IMR-90 (cell line): ENCODE measurements around the gene CYSRT1. TPM values are rescaled to one million over a fixed set of nuclear protein-coding genes. Genes with fewer than 3 reads are reported as not detected.

Experiments
- ATAC-seq: fragments of 200-7000 bp; cut with Tn5 transposase; 2 replicates; pipeline ENCODE4 v1.9.1; 2020; ENCODE audit warnings: low read depth, mild to moderate bottlenecking, moderate library complexity
- BruUV-seq: library from RNA; stranded (reverse); fragments of 400-500 nt; replicated peaks from 2 replicates; lab custom pipeline; 2021; lab: Mats Ljungman, UMichigan
- CTCF ChIA-PET: fragments of 300-600 bp; formaldehyde crosslinking; extraction: SDS; loops from one replicate; lab custom pipeline; 2021; ENCODE audit warnings: antibody characterized with exemption; lab: Yijun Ruan, JAX
- POLR2A ChIA-PET: fragments of 300-600 bp; sonication (Branson Sonifier 250); formaldehyde crosslinking; loops from one replicate; lab custom pipeline; 2022; ENCODE audit warnings: antibody characterized with exemption; ENCODE audit not compliant: unreplicated experiment; lab: Charles Lee
- DNase-seq: peaks from one replicate; pipeline ENCODE4 v3.0.0; 2013
- H2AFZ ChIP-seq: replicated peaks from 2 replicates; pipeline ENCODE3; 2013; ENCODE audit warnings: low read length, mild to moderate bottlenecking; ENCODE audit not compliant: poor library complexity
- H2AK5ac ChIP-seq: 2 replicates; pipeline ENCODE4 v1.6.1; 2013; ENCODE audit warnings: low read depth, low read length, inconsistent platforms
- H2AK9ac ChIP-seq: replicated peaks from 2 replicates; pipeline ENCODE3; 2013; ENCODE audit warnings: mild to moderate bottlenecking, low read depth, low read length, moderate library complexity; ENCODE audit not compliant: poor library complexity
- H2BK120ac ChIP-seq: 2 replicates; pipeline ENCODE4 v1.6.1; 2013; ENCODE audit warnings: low read depth, low read length, inconsistent platforms
- H2BK15ac ChIP-seq: 3 replicates; pipeline ENCODE4 v1.6.1; 2013; ENCODE audit warnings: low read depth, low read length, inconsistent platforms
- H2BK20ac ChIP-seq: 2 replicates; pipeline ENCODE4 v1.6.1; 2013; ENCODE audit warnings: low read depth, mild to moderate bottlenecking, inconsistent platforms, low read length, moderate library complexity
- H2BK5ac ChIP-seq: 2 replicates; pipeline ENCODE4 v1.6.1; 2013; ENCODE audit warnings: mild to moderate bottlenecking, low read depth, low read length, inconsistent platforms; ENCODE audit not compliant: poor library complexity, severe bottlenecking
- H3K14ac ChIP-seq: replicated peaks from 2 replicates; pipeline ENCODE4 v1.6.1; 2013; ENCODE audit warnings: low read depth, low read length, inconsistent platforms
- H3K18ac ChIP-seq: 2 replicates; pipeline ENCODE4 v1.6.1; 2013; ENCODE audit warnings: low read depth, low read length, control low read depth
- H3K23ac ChIP-seq: 2 replicates; pipeline ENCODE4 v1.6.1; 2013; ENCODE audit warnings: low read depth, low read length, inconsistent platforms
- H3K27ac ChIP-seq: 2 replicates; pipeline ENCODE4 v1.5.1; 2013; ENCODE audit warnings: mild to moderate bottlenecking, control low read depth, low read length; ENCODE audit not compliant: insufficient read depth
- H3K27me3 ChIP-seq: 2 replicates; pipeline ENCODE4 v1.6.1; 2013; ENCODE audit warnings: low read length; ENCODE audit not compliant: control insufficient read depth, insufficient read depth
- H3K36me3 ChIP-seq: 2 replicates; pipeline ENCODE4 v1.6.1; 2013; ENCODE audit warnings: low read length, mixed read lengths; ENCODE audit not compliant: control insufficient read depth, insufficient read depth
- H3K4ac ChIP-seq: 2 replicates; pipeline ENCODE4 v1.6.1; 2013; ENCODE audit warnings: low read depth, low read length, inconsistent platforms
- H3K4me1 ChIP-seq: 2 replicates; pipeline ENCODE4 v1.6.1; 2013; ENCODE audit warnings: low read length, mixed read lengths; ENCODE audit not compliant: control insufficient read depth, insufficient read depth
- H3K4me2 ChIP-seq: 2 replicates; pipeline ENCODE4 v1.6.1; 2013; ENCODE audit warnings: low read depth, mild to moderate bottlenecking, control low read depth, low read length, moderate library complexity
- H3K4me3 ChIP-seq: 2 replicates; pipeline ENCODE4 v1.5.1; 2013; ENCODE audit warnings: low read depth, mild to moderate bottlenecking, control low read depth, low read length, moderate library complexity; ENCODE audit not compliant: insufficient read depth
- H3K56ac ChIP-seq: 2 replicates; pipeline ENCODE4 v1.6.1; 2013; ENCODE audit warnings: low read length, inconsistent platforms; ENCODE audit not compliant: insufficient read depth; ENCODE audit errors: extremely low read depth
- H3K79me1 ChIP-seq, 2 experiments: 2 replicates each; pipeline ENCODE4 v1.6.1; 2013; ENCODE audit warnings: low read length in 2 of 2, inconsistent platforms in 1 of 2, low read depth in 1 of 2
- H3K9ac ChIP-seq: 2 replicates; pipeline ENCODE4 v1.6.1; 2013; ENCODE audit warnings: low read depth, low read length, control low read depth
- H3K9me1 ChIP-seq: 2 replicates; pipeline ENCODE4 v1.6.1; 2013; ENCODE audit warnings: low read length, inconsistent platforms; ENCODE audit not compliant: insufficient read depth
- H3K9me3 ChIP-seq: 2 replicates; pipeline ENCODE4 v1.6.1; 2013; ENCODE audit warnings: low read length; ENCODE audit not compliant: control insufficient read depth, insufficient read depth
- H4K20me1 ChIP-seq: 2 replicates; pipeline ENCODE4 v1.6.1; 2013; ENCODE audit warnings: low read length, inconsistent platforms; ENCODE audit not compliant: insufficient read depth
- H4K5ac ChIP-seq: 2 replicates; pipeline ENCODE4 v1.6.1; 2013; ENCODE audit warnings: mild to moderate bottlenecking, low read depth, low read length, control low read depth
- H4K8ac ChIP-seq, 2 experiments: 2 replicates each; pipeline ENCODE4 v1.6.1; 2013; ENCODE audit warnings: low read depth in 2 of 2, low read length in 2 of 2, control low read depth in 1 of 2, inconsistent platforms in 1 of 2
- H4K91ac ChIP-seq: 2 replicates; pipeline ENCODE4 v1.6.1; 2013; ENCODE audit warnings: low read depth, low read length, inconsistent platforms; ENCODE audit not compliant: insufficient read depth
- CEBPB ChIP-seq: IDR thresholded peaks from 2 replicates; pipeline ENCODE4 v1.6.1; 2012; ENCODE audit warnings: low read depth, low read length, improper control_type of control experiment
- CHD1 ChIP-seq: IDR thresholded peaks from 2 replicates; pipeline ENCODE4 v1.6.1; 2012; ENCODE audit warnings: low read depth, low read length, improper control_type of control experiment
- SMC3 ChIP-seq: fragments of 150-350 bp; IDR thresholded peaks from 2 replicates; pipeline ENCODE4 v1.6.1; 2016; ENCODE audit warnings: low read depth, mild to moderate bottlenecking, antibody characterized with exemption, low read length, moderate library complexity
- WGBS, 2 experiments: methylation state at CpG; one replicate each; pipeline versions ENCODE4 v1.1.5 to v1.1.7; 2013; ENCODE audit warnings: missing lambda C conversion rate in 2 of 2; ENCODE audit not compliant: insufficient read length in 1 of 2; ENCODE audit errors: extremely low coverage in 2 of 2; 5-methylcytosine and 5-hydroxymethylcytosine counted together
- dilution Hi-C: fragments of 300-500 bp; cut with HindIII; formaldehyde crosslinking; loops from one replicate; pipeline ENCODE4 v1.14.3; 2018; ENCODE audit warnings: low sequenced_read_pairs; ENCODE audit not compliant: unreplicated experiment
- in situ Hi-C: fragments of 300-500 bp; cut with MboI; formaldehyde crosslinking; loops from 3 replicates; pipeline ENCODE4 v1.14.3; 2019; ENCODE audit warnings: low sequenced_read_pairs, inconsistent platforms, mixed read lengths
- intact Hi-C: fragments of 100-400 bp; cut with micrococcal nuclease; formaldehyde crosslinking; loops from 2 replicates; pipeline ENCODE4 v1.10.0; 2022
- polyA plus RNA-seq, 3 experiments: library from polyadenylated mRNA; depleted of rRNA; stranded (reverse); fragments of >200 nt; gene quantifications; 2 replicates each; pipeline ENCODE4 v1.2.3, GENCODE V29; 2012; ENCODE audit warnings: low replicate concordance in 1 of 3
- total RNA-seq: library from RNA; depleted of rRNA; stranded (reverse); fragments of >200 nt; gene quantifications from 2 replicates; pipeline ENCODE4 v1.2.3, GENCODE V29; 2012

The CYSRT1 gene
- total and polyA plus RNA-seq, 2 of the 4 experiments (the other 2 are of a cell fraction) = 0.18 to 0.84 TPM

DNA sequence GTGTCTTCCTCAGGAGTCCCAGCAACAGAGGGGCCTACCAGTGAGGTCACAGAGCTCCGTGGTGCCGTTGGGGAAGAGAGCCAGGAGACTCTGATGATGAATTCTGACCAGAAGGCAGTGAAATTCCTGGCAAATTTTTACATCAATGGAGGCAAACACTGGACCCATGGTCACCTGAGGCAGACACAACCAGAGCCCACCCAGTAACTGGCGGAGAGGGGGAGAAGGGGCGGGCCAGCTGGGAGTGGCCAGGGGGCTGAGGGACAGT, 26.2 kb downstream of the CYSRT1 start, which contains the start of gene STPG3:
TSS of gene STPG3 (plus strand) at position 93 of the 268 bp plus-strand sequence. CDS start at position 94, 1 bp downstream.
- H3K4me3 ChIP-seq = no peak within 1 kb of the TSS
- H2BK5ac ChIP-seq = no peak within 1 kb of the TSS
- POLR2A ChIA-PET = no interaction called here
- H3K27ac ChIP-seq = no peak within 1 kb of the TSS
- H2BK15ac ChIP-seq = no peak within 1 kb of the TSS
- H3K36me3 ChIP-seq = no peaks in the 10 kb centered on the region; the same call in 1 of the 2 replicates
- TF ChIP-seq CEBPB (no peak), SMC3 (no peak), CHD1 (no peak)
- dilution Hi-C loops = no loop called here
- CTCF ChIA-PET = no interaction called here
- 23% methylated on average over 2 of the region's 4 CpGs; no CpG with 5 or more reads in 1 of the 2 experiments for WGBS, 2 experiments
- H4K20me1 ChIP-seq = peaks cover 5% of the 10 kb centered on the region
- H3K4ac ChIP-seq = no peak within 1 kb of the TSS
- intact Hi-C loops = no loop called here
- no peak within 1 kb of the TSS for H3K23ac ChIP-seq
- peaks cover 4 to 14% of the 10 kb centered on the region in 2 experiments; a peak in 3 of 4 replicates for H3K79me1 ChIP-seq
- in situ Hi-C loops = no loop called here
- H4K8ac ChIP-seq = no peak within 1 kb of the TSS
- H3K4me1 ChIP-seq = peaks cover 8% of the 10 kb centered on the region
- H2AFZ ChIP-seq = peak within 1 kb of the TSS; percentile 56
- H3K9ac ChIP-seq = no peak within 1 kb of the TSS
- peak within 1 kb of the TSS; percentile 72 for H2AK9ac ChIP-seq
- H3K27me3 ChIP-seq = no peaks in the 10 kb centered on the region
- H3K56ac ChIP-seq = no peak within 1 kb of the TSS
- H3K18ac ChIP-seq = no peak within 1 kb of the TSS
- DNase-seq (no peak), ATAC-seq (no peak)
- H3K9me1 ChIP-seq = no peaks in the 10 kb centered on the region
- no peak within 1 kb of the TSS for H3K14ac ChIP-seq
- no peak within 1 kb of the TSS for H4K5ac ChIP-seq
- no peak within 1 kb of the TSS for H2BK20ac ChIP-seq
- no peaks in the 10 kb centered on the region for H3K9me3 ChIP-seq
- no peak within 1 kb of the TSS for H3K4me2 ChIP-seq
- BruUV-seq = no TSS peak
- H4K91ac ChIP-seq = no peak within 1 kb of the TSS
- no peak within 1 kb of the TSS for H2AK5ac ChIP-seq
- no peak within 1 kb of the TSS for H2BK120ac ChIP-seq
